NB4 (cell line): ENCODE data around the gene HYAL3.
A peak's percentile ranks its signal among the peaks of the same experiment; 100 is the strongest.

Source experiments
- DNase-seq: peaks from one replicate; pipeline ENCODE4 v3.0.0; 2010; ENCODE audit warnings: low read depth
- H3K4me3 ChIP-seq: one replicate; pipeline ENCODE4 v1.5.1; 2011; ENCODE audit warnings: mild to moderate bottlenecking, low read depth, low read length, moderate library complexity
- MYC ChIP-seq: IDR thresholded peaks from 2 replicates; pipeline ENCODE4 v1.6.1; 2011; ENCODE audit warnings: low read depth, low read length
- POLR2A ChIP-seq: IDR thresholded peaks from 2 replicates; pipeline ENCODE4 v1.6.1; 2011; ENCODE audit warnings: mild to moderate bottlenecking; ENCODE audit not compliant: insufficient read length; ENCODE audit errors: extremely low read depth
- TF ChIP-seq, protein P1 (sequence below): IDR thresholded peaks from one replicate; pipeline ENCODE4 v1.5.1; 2012; ENCODE audit warnings: low read depth, low read length
- TF ChIP-seq, protein P2 (sequence below): IDR thresholded peaks from 2 replicates; pipeline ENCODE4 v1.6.1; 2011; ENCODE audit warnings: low read depth, low read length

The HYAL3 gene

DNA sequence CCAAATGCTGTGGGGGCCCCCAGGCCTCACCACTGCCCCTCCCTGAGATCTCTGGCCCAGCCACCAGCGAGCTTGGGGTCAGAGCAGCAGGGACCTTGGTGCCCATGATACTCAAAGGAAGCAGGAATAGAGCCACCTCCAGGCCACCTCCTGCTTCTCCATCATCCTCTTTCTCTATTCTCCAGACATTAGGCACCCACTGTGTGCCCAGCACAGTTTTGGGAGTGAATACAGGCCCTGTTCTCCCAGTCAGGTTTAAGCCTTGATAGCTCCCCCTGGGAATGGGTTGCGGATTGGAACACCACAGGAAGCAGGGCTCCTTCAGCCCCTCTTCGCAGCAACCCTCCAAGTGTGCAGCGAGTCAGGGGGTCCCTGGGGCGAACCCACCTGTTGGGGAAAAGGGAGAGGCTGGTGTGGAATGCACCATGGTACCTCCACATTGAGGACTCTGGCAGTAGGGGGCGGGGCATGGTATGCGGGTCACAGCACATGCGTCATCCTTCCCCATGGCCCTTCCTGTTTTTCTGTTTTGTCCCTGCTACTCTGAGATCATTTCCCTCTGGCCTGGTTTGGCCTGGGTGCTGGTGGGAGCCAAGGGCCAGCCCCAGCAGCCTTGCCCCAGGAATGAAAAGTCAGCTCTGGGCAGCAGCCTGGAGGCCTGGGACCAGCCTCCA lies 44.5 kb downstream of the HYAL3 start:
- peak; percentile 54 for DNase-seq
- TF ChIP-seq POLR2A (no peak), MYC (no peak)
- TF ChIP-seq, protein P1, sequence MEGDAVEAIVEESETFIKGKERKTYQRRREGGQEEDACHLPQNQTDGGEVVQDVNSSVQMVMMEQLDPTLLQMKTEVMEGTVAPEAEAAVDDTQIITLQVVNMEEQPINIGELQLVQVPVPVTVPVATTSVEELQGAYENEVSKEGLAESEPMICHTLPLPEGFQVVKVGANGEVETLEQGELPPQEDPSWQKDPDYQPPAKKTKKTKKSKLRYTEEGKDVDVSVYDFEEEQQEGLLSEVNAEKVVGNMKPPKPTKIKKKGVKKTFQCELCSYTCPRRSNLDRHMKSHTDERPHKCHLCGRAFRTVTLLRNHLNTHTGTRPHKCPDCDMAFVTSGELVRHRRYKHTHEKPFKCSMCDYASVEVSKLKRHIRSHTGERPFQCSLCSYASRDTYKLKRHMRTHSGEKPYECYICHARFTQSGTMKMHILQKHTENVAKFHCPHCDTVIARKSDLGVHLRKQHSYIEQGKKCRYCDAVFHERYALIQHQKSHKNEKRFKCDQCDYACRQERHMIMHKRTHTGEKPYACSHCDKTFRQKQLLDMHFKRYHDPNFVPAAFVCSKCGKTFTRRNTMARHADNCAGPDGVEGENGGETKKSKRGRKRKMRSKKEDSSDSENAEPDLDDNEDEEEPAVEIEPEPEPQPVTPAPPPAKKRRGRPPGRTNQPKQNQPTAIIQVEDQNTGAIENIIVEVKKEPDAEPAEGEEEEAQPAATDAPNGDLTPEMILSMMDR = no peak
- TF ChIP-seq, protein P2, sequence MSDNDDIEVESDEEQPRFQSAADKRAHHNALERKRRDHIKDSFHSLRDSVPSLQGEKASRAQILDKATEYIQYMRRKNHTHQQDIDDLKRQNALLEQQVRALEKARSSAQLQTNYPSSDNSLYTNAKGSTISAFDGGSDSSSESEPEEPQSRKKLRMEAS = no peak
- H3K4me3 ChIP-seq = no peak overlapping the region

DNA sequence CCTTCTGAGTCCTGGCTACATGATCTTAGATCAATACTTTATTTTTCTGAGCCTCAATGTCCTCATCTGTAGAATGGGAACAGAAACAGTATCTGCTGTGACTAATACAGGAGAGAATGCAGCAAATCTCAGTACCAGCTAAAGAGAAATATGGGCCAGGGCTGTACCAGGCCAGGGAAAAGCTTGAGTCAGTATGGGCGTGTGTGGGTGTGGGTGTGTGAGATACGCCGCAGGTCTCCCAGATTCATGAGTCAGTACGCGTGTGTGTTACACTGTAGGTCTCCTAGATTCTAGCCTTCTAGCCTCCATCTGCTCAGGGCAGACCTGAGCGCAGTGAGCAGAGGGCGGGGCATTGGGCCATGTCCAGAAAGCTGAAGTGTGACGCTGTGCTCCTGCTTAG lies 48.0 kb downstream of the HYAL3 start:
- no peak for DNase-seq
- TF ChIP-seq POLR2A (no peak), MYC (no peak)
- TF ChIP-seq, protein P2 = no peak
- TF ChIP-seq, protein P1 = no peak
- no peak overlapping the region for H3K4me3 ChIP-seq

DNA sequence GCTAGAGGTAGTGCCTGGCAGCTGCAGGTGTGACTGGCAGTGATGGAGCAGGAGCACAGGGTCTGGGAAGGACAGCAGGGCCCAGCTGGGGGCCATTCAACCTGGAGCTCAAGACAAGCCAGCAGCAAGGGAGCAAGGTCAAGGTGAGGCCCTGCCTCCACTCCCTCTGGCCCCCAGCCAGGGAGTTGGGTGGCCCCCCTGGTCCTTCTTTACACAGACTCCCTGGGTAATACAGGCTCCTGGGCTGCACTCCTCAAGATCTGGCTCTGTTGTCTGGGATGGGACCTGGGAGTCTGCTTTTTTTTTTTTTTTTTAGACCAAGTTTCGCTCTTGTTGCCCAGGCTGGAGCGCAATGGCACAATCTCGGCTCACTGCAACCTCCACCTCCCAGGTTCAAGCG lies 48.7 kb downstream of the HYAL3 start:
- no peak for DNase-seq
- H3K4me3 ChIP-seq = no peak overlapping the region
- TF ChIP-seq POLR2A (no peak), MYC (no peak)
- TF ChIP-seq, protein P1 = no peak
- TF ChIP-seq, protein P2 = no peak

DNA sequence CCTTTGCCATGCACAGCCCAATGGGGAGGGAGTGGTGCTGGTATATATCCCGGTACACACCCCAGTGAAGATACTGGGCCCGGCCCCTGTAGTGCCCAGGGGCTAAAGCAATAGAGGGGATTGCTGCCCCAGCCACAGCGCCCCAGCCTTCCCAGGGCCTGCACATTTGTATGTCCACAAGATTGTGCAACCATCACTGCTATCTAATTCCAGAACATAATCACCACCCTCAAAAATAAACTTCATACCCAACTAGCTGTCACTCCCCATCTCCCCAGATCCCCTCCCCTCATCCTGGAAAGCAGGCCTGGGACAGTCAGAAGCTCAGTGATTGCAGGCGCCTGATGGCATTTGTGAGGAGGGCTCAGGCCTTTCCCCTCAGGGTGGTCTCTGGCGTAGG lies 49.7 kb downstream of the HYAL3 start:
- TF ChIP-seq, protein P1 = no peak
- TF ChIP-seq POLR2A (no peak), MYC (no peak)
- TF ChIP-seq, protein P2 = no peak
- DNase-seq = no peak
- no peak overlapping the region for H3K4me3 ChIP-seq

DNA sequence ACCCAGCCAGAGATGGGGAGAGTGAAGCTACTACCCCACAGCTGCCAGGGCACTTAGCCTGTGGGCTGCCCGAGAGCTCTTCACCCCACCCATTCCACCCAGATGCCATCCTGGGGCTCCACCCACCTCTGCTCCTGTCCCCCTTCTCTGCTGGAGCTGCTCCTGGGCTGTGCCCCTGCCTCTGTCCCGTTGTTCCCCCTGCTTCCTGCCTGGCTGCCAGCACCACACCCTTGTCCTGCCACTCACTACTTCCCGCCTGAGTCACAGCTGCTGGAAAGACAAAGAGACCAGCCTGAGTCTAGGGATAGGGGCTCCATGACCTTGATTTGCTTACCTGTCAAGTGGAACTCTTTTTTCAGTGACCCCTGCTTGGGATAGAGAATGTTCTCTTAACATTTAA lies 50.8 kb downstream of the HYAL3 start:
- DNase-seq = no peak
- no peak overlapping the region for H3K4me3 ChIP-seq
- TF ChIP-seq MYC = no peak
- TF ChIP-seq, protein P1 = no peak
- no peak for TF ChIP-seq POLR2A
- TF ChIP-seq, protein P2 = no peak
